Measurements from ENCODE around the gene TENM4.

Gene TENM4

DNA sequence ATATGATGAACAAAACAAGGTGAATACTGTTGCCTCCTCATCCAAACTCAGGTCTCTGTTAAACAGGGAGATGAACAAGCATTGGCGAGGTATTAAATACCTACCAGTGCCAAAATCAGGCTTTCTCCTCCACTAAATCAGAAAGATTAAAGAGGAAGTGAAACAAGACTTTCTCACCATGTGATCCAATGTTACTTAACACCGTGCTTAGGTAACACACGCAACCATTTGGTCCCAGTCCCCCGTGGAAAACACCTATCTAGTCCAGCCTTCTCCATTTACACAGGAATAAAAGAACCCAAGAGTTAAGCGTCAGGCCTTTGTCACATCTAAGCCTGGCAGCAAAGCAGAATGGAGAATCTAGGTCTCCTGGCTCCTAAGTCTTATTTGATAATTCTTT is 34.5 kb downstream of the TENM4 start (continued):
- TF ChIP-seq, protein P1, sequence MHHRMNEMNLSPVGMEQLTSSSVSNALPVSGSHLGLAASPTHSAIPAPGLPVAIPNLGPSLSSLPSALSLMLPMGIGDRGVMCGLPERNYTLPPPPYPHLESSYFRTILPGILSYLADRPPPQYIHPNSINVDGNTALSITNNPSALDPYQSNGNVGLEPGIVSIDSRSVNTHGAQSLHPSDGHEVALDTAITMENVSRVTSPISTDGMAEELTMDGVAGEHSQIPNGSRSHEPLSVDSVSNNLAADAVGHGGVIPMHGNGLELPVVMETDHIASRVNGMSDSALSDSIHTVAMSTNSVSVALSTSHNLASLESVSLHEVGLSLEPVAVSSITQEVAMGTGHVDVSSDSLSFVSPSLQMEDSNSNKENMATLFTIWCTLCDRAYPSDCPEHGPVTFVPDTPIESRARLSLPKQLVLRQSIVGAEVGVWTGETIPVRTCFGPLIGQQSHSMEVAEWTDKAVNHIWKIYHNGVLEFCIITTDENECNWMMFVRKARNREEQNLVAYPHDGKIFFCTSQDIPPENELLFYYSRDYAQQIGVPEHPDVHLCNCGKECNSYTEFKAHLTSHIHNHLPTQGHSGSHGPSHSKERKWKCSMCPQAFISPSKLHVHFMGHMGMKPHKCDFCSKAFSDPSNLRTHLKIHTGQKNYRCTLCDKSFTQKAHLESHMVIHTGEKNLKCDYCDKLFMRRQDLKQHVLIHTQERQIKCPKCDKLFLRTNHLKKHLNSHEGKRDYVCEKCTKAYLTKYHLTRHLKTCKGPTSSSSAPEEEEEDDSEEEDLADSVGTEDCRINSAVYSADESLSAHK (tag by site-specific recombination; IDR thresholded peaks at IDR 0.05) = no peak
- TF ChIP-seq ZNF473 (tag by site-specific recombination; IDR thresholded peaks at IDR 0.05) (no peak), ZXDB (tag by site-specific recombination; IDR thresholded peaks at IDR 0.05) (no peak)
- TF ChIP-seq, protein P2, sequence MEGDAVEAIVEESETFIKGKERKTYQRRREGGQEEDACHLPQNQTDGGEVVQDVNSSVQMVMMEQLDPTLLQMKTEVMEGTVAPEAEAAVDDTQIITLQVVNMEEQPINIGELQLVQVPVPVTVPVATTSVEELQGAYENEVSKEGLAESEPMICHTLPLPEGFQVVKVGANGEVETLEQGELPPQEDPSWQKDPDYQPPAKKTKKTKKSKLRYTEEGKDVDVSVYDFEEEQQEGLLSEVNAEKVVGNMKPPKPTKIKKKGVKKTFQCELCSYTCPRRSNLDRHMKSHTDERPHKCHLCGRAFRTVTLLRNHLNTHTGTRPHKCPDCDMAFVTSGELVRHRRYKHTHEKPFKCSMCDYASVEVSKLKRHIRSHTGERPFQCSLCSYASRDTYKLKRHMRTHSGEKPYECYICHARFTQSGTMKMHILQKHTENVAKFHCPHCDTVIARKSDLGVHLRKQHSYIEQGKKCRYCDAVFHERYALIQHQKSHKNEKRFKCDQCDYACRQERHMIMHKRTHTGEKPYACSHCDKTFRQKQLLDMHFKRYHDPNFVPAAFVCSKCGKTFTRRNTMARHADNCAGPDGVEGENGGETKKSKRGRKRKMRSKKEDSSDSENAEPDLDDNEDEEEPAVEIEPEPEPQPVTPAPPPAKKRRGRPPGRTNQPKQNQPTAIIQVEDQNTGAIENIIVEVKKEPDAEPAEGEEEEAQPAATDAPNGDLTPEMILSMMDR (tag by site-specific recombination; IDR thresholded peaks at IDR 0.05) = no peak

DNA sequence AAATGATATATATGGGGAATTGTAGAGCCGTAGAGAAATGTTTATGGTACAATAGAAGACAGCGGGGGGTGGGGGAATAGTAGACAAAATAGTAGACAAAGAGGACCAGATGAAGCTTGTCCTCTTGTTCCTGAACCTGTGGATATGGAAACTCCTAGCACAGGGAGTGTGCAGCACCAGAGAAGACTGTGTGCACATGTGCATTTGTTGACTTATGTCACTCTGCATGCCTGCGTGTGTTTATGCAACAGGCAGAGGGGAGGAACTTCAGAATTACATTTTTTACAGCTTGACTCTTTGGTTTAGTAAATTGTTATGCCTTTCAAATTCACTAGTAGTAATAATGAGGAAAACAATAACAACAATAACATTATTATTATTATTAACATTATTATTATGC is 36.0 kb downstream of the TENM4 start:
- Histone ChIP-seq H3K4me3 (ENCODE audit: low read depth, low read length) (no peak overlapping the region), H3K36me3 (ENCODE audit: control insufficient read depth in 2 of 2, insufficient read depth in 1 of 2, low read length in 2 of 2) (no peaks in the 10 kb centered on the region), H3K27ac (ENCODE audit: extremely low read depth, low read depth, low read length) (no peak overlapping the region), H3K9me3 (ENCODE audit: control insufficient read depth, insufficient read depth, low read depth, low read length) (no peaks in the 10 kb centered on the region), H3K4me1 (ENCODE audit: control insufficient read depth, insufficient read depth, low read length) (peaks cover 4% of the 10 kb centered on the region)
- ChIA-PET CTCF (interaction anchor here (0.9 to 6.6 kb wide), 2 partner anchors 22 to 88 kb away, joined by 3 to 79 read pairs; no protein-coding TSS in a partner anchor), POLR2A (no interaction called here)
- TF ChIP-seq SCRT2 (tag by site-specific recombination; IDR thresholded peaks at IDR 0.05) = 0 out of 2 replicates have a peak, but pooled peaks have one; percentile 25
- TF ChIP-seq, protein P3, sequence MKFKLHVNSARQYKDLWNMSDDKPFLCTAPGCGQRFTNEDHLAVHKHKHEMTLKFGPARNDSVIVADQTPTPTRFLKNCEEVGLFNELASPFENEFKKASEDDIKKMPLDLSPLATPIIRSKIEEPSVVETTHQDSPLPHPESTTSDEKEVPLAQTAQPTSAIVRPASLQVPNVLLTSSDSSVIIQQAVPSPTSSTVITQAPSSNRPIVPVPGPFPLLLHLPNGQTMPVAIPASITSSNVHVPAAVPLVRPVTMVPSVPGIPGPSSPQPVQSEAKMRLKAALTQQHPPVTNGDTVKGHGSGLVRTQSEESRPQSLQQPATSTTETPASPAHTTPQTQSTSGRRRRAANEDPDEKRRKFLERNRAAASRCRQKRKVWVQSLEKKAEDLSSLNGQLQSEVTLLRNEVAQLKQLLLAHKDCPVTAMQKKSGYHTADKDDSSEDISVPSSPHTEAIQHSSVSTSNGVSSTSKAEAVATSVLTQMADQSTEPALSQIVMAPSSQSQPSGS (tag by site-specific recombination; IDR thresholded peaks at IDR 0.05; ENCODE audit: low read depth) = no peak

DNA sequence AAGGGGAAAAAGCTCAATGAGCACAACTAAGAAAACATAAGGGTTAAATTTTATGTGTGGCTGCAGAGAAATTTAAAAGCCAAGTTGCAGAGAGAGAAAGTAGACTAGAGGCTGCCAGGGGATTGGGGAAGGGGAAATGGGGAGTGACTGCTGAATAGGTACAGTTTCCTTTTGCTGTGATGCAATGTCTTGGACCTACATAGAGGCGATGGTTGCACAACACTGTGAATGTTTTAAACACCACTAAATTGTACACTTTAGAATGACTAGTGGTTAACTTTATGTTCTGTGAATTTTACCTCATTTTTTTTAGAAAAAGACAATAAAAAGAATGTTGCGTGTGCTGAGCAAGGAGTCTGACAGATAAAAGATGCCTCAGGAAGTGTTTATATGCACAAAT is 36.5 kb downstream of the TENM4 start:
- POLR2A ChIA-PET = no interaction called here
- CTCF ChIA-PET = interaction anchor here (0.9 to 6.6 kb wide), 2 partner anchors 21 to 88 kb away, joined by 3 to 79 read pairs; no protein-coding TSS in a partner anchor
- no peak for TF ChIP-seq SP3 (tag by site-specific recombination; IDR thresholded peaks at IDR 0.05)
- no peak for TF ChIP-seq ZNF391 (tag by site-specific recombination; IDR thresholded peaks at IDR 0.05; ENCODE audit: borderline replicate concordance, low read depth)
- TF ChIP-seq EGR2 (tag by site-specific recombination; IDR thresholded peaks at IDR 0.05; ENCODE audit: low read depth) = no peak
- TF ChIP-seq, protein P4, sequence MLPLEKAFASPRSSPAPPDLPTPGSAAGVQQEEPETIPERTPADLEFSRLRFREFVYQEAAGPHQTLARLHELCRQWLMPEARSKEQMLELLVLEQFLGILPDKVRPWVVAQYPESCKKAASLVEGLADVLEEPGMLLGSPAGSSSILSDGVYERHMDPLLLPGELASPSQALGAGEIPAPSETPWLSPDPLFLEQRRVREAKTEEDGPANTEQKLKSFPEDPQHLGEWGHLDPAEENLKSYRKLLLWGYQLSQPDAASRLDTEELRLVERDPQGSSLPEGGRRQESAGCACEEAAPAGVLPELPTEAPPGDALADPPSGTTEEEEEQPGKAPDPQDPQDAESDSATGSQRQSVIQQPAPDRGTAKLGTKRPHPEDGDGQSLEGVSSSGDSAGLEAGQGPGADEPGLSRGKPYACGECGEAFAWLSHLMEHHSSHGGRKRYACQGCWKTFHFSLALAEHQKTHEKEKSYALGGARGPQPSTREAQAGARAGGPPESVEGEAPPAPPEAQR (tag by site-specific recombination; IDR thresholded peaks at IDR 0.05) = no peak
- TF ChIP-seq ZNF785 (tag by site-specific recombination; IDR thresholded peaks at IDR 0.05) = no peak
- TF ChIP-seq, protein P5, sequence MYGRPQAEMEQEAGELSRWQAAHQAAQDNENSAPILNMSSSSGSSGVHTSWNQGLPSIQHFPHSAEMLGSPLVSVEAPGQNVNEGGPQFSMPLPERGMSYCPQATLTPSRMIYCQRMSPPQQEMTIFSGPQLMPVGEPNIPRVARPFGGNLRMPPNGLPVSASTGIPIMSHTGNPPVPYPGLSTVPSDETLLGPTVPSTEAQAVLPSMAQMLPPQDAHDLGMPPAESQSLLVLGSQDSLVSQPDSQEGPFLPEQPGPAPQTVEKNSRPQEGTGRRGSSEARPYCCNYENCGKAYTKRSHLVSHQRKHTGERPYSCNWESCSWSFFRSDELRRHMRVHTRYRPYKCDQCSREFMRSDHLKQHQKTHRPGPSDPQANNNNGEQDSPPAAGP (tag by site-specific recombination; IDR thresholded peaks at IDR 0.05) = no peak
- no peak for TF ChIP-seq ZNF157 (tag by site-specific recombination; IDR thresholded peaks at IDR 0.05)
- TF ChIP-seq PRDM1 (tag by site-specific recombination; IDR thresholded peaks at IDR 0.05) = no peak
- no peak for TF ChIP-seq ZNF433 (tag by site-specific recombination; IDR thresholded peaks at IDR 0.05; ENCODE audit: low read depth)
- TF ChIP-seq, protein P6, sequence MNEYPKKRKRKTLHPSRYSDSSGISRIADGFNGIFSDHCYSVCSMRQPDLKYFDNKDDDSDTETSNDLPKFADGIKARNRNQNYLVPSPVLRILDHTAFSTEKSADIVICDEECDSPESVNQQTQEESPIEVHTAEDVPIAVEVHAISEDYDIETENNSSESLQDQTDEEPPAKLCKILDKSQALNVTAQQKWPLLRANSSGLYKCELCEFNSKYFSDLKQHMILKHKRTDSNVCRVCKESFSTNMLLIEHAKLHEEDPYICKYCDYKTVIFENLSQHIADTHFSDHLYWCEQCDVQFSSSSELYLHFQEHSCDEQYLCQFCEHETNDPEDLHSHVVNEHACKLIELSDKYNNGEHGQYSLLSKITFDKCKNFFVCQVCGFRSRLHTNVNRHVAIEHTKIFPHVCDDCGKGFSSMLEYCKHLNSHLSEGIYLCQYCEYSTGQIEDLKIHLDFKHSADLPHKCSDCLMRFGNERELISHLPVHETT (tag by site-specific recombination; IDR thresholded peaks at IDR 0.05) = no peak
- no peak for TF ChIP-seq ZNF132 (tag by site-specific recombination; IDR thresholded peaks at IDR 0.05; ENCODE audit: borderline replicate concordance)
- TF ChIP-seq, protein P7, sequence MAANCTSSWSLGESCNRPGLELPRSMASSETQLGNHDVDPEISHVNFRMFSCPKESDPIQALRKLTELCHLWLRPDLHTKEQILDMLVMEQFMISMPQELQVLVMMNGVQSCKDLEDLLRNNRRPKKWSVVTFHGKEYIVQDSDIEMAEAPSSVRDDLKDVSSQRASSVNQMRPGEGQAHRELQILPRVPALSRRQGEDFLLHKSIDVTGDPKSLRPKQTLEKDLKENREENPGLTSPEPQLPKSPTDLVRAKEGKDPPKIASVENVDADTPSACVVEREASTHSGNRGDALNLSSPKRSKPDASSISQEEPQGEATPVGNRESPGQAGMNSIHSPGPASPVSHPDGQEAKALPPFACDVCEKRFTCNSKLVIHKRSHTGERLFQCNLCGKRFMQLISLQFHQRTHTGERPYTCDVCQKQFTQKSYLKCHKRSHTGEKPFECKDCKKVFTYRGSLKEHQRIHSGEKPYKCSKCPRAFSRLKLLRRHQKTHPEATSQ (tag by site-specific recombination; IDR thresholded peaks at IDR 0.05) = no peak
- no peak for TF ChIP-seq GLI2 (tag by site-specific recombination; IDR thresholded peaks at IDR 0.05; ENCODE audit: borderline replicate concordance, low read depth)
- no peak for TF ChIP-seq ZFHX2 (tag by site-specific recombination; conservative IDR thresholded peaks at IDR 0.05)
- TF ChIP-seq, protein P8, sequence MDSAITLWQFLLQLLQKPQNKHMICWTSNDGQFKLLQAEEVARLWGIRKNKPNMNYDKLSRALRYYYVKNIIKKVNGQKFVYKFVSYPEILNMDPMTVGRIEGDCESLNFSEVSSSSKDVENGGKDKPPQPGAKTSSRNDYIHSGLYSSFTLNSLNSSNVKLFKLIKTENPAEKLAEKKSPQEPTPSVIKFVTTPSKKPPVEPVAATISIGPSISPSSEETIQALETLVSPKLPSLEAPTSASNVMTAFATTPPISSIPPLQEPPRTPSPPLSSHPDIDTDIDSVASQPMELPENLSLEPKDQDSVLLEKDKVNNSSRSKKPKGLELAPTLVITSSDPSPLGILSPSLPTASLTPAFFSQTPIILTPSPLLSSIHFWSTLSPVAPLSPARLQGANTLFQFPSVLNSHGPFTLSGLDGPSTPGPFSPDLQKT (IDR thresholded peaks at IDR 0.05; ENCODE audit: borderline replicate concordance, low read depth, low read length) = no peak

More for the DNA sequence above, 36.5 kb downstream of the TENM4 start:
- no peaks in the 10 kb centered on the region for H3K36me3 ChIP-seq (ENCODE audit: control insufficient read depth in 2 of 2, insufficient read depth in 1 of 2, low read length in 2 of 2)
- no peak overlapping the region for H3K27ac ChIP-seq (ENCODE audit: extremely low read depth, low read depth, low read length)
- peaks cover 4% of the 10 kb centered on the region for H3K4me1 ChIP-seq (ENCODE audit: control insufficient read depth, insufficient read depth, low read length)
- no peak overlapping the region for H3K4me3 ChIP-seq (ENCODE audit: low read depth, low read length)
- H3K9me3 ChIP-seq (ENCODE audit: control insufficient read depth, insufficient read depth, low read depth, low read length) = no peaks in the 10 kb centered on the region
